ENCODE measurements around the gene ZNF771.
"Not testable (repeated sequence)": the region's sequence is repeated elsewhere in the genome, so short reads cannot be mapped to it uniquely, and the experiment has no call there.

The ZNF771 gene

DNA sequence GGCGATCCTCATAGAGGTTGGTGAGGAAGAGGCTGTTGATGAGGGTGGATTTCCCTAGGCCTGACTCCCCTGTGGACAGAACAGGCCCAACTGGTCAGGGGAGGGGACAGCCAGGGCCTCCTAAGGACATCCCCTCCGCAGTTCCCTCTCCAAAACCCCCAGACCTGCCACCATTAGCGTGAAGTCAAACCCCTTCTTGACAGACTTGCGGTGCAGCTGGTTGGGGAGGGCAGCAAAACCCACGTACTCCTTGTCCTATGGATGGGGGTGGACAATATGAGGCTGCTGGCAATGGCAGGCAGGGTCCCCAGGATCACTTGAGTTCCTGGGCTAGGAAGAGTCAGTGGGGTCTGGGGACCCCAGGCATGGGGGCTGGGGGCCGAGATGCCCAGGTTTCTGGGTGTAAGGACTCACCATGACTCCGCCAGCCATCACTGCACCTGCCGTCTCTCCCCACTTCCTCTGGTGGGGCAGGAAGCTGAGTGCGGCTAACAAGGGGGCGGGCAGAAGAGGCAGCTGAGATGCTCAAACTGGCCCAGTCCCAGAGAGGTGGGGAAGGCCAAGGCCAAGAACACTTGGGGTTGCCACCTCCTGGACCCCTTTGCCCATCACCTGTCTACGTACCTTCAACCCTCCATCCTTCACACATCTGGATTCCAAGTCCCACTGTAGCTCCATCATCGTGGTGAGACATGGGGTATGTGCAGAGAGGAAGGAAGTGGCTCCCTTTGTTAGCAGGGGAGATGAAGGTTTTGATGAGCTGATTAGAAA is 25.1 kb upstream of the ZNF771 start, which contains the start of gene SEPTIN1:
Gene SEPTIN1, minus strand, starts transcription at position 451 of the 771 bp plus-strand sequence. Its CDS starts 19 bp downstream, at position 432.
- Histone ChIP-seq H3K27me3 (ENCODE audit: control insufficient read depth in 5 of 5, insufficient read depth in 4 of 5, low read length in 5 of 5) (no peaks in the 10 kb centered on the region), H3K9ac (ENCODE audit: low read length in 5 of 5) (no peak within 1 kb of the TSS), H3K27ac (ENCODE audit: low read depth, low read length) (no peak within 1 kb of the TSS), H3K36me3 (ENCODE audit: control insufficient read depth in 5 of 5, insufficient read depth in 5 of 5, low read length in 5 of 5) (no peaks in the 10 kb centered on the region), H3K9me3 (ENCODE audit: control insufficient read depth in 5 of 5, low read length in 5 of 5) (no peaks in the 10 kb centered on the region), H3K4me3 (ENCODE audit: low read depth in 1 of 5, low read length in 5 of 5) (no peak within 1 kb of the TSS), H3K4me1 (ENCODE audit: control insufficient read depth in 5 of 5, insufficient read depth in 5 of 5, low read length in 5 of 5) (peaks cover 0 to 21% (median 15%) of the 10 kb centered on the region in 5 donors)

DNA sequence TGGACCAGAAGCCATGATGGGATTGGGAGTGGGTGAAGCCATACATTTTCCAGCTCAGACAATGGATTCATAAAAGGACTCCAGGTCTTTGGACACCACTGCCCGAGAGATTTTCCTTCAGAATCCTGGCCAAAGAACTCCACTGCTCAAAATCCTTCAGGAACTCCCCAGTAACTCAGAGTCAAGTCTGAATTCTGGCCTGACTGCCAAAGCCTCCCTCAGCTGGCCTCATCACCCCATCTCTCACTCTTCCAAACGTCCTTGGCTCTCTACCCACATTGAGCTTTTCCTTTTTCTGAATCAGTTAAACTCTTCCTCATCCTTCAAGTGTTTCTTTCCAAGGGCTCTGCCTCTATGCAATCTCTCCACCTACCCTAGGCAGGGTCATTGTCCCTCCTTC is 23.9 kb upstream of the ZNF771 start:
- no peaks in the 10 kb centered on the region for H3K27me3 ChIP-seq (ENCODE audit: control insufficient read depth in 5 of 5, insufficient read depth in 4 of 5, low read length in 5 of 5)
- H3K9ac ChIP-seq (ENCODE audit: low read length in 5 of 5) = no peak overlapping the region
- peaks cover 0 to 12% (median 9%) of the 10 kb centered on the region in 5 donors for H3K4me1 ChIP-seq (ENCODE audit: control insufficient read depth in 5 of 5, insufficient read depth in 5 of 5, low read length in 5 of 5)
- H3K27ac ChIP-seq (ENCODE audit: low read depth, low read length) = no peak overlapping the region
- H3K9me3 ChIP-seq (ENCODE audit: control insufficient read depth in 5 of 5, low read length in 5 of 5) = no peaks in the 10 kb centered on the region
- no peak overlapping the region for H3K4me3 ChIP-seq (ENCODE audit: low read depth in 1 of 5, low read length in 5 of 5)
- no peaks in the 10 kb centered on the region for H3K36me3 ChIP-seq (ENCODE audit: control insufficient read depth in 5 of 5, insufficient read depth in 5 of 5, low read length in 5 of 5)

DNA sequence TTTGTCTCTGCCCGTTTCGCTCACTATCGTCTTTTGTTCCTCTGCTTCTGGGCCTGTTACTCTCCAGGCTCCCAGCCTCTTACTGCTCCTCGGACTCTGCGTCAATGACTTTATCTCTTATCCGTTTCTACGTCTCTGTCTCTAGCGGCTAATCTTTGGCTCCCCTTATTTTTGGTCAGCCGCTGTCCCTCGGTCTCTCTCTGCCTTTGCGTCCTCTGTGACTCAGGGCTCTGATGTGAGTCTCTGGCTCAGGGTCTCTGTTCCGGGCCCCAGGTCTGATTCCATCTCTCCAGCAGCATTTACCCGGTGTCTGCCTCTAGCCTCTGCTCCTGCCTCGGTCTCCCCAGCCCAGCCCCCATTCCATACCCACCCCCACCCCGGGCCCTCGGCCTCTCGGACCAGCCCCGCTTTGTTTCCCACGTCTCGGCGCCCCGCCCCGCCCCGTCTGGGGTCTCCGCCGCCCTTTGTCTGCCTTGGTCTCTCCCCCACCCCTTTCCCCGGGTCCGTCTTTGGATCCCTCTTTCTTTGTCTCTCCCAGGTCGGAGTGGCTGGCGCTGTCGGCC is 12.7 kb upstream of the ZNF771 start:
- peak overlapping the region; percentile 52 for H3K27ac ChIP-seq (ENCODE audit: low read depth, low read length)
- H3K4me1 ChIP-seq (ENCODE audit: control insufficient read depth in 5 of 5, insufficient read depth in 5 of 5, low read length in 5 of 5) = peaks cover 2 to 22% (median 17%) of the 10 kb centered on the region in 5 donors
- no peaks in the 10 kb centered on the region for H3K9me3 ChIP-seq (ENCODE audit: control insufficient read depth in 5 of 5, low read length in 5 of 5)
- H3K9ac ChIP-seq (ENCODE audit: low read length in 5 of 5) = peak overlapping the region; percentile 39 to 82 (median 77)
- peaks cover 0 to 16% (median 10%) of the 10 kb centered on the region in 5 donors for H3K36me3 ChIP-seq (ENCODE audit: control insufficient read depth in 5 of 5, insufficient read depth in 5 of 5, low read length in 5 of 5)
- H3K4me3 ChIP-seq (ENCODE audit: low read depth in 1 of 5, low read length in 5 of 5) = peak overlapping the region; percentile 64 to 88 (median 75)
- H3K27me3 ChIP-seq (ENCODE audit: control insufficient read depth in 5 of 5, insufficient read depth in 4 of 5, low read length in 5 of 5) = no peaks in the 10 kb centered on the region

DNA sequence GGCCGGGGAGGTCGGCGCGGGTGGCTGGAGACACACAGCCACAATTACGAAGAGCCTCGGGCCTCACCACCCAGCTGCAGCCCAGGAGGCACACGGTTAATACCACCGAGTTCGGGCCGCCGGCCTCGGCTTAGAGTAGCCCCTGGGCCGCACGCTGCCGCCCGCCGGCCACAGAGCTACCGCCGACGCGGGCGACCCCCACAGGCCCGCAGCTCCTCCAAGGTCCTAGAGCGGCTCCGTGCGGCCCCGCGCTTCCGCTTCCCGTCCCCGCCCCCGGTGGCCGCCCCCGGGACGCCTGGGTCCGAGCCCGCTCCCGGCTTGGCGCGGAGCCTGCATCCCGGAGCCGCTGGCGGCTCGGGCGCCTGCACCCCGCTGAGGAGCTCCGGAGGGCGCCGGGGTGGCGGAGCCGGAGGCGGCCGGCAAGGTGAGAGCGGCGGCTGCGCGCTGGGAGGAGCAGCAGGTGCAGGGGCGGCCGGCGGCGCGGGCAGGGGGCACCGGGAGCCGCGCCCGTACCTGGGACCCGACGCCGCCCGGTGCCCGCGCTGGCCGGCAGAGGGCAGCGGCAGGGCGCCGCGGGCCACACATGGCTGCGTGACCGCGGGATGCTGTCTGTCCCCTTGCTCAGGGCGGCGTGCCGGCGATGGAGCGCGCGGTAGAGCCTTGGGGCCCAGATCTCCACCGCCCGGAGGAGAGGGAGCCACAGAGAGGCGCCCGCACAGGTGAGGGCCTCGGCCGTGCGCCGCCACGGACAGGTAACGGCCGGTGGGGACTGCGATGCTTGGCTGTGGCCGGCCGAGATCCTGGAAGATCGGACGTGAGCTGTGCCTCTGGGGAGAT is 12.0 kb upstream of the ZNF771 start, which contains the start of gene ZNF48:
Gene ZNF48, plus strand, starts transcription at position 266 of the 837 bp plus-strand sequence. Its CDS starts 375 bp downstream, at position 641.
- Histone ChIP-seq H3K27me3 (ENCODE audit: control insufficient read depth in 5 of 5, insufficient read depth in 4 of 5, low read length in 5 of 5) (no peaks in the 10 kb centered on the region), H3K4me1 (ENCODE audit: control insufficient read depth in 5 of 5, insufficient read depth in 5 of 5, low read length in 5 of 5) (peaks cover 2 to 29% (median 24%) of the 10 kb centered on the region in 5 donors), H3K27ac (ENCODE audit: low read depth, low read length) (peak within 1 kb of the TSS; percentile 52), H3K9me3 (ENCODE audit: control insufficient read depth in 5 of 5, low read length in 5 of 5) (no peaks in the 10 kb centered on the region), H3K36me3 (ENCODE audit: control insufficient read depth in 5 of 5, insufficient read depth in 5 of 5, low read length in 5 of 5) (peaks cover 0 to 16% (median 10%) of the 10 kb centered on the region in 5 donors), H3K9ac (ENCODE audit: low read length in 5 of 5) (peak within 1 kb of the TSS; percentile 43 to 86 (median 78)), H3K4me3 (ENCODE audit: low read depth in 1 of 5, low read length in 5 of 5) (peak within 1 kb of the TSS; percentile 69 to 88 (median 75))

DNA sequence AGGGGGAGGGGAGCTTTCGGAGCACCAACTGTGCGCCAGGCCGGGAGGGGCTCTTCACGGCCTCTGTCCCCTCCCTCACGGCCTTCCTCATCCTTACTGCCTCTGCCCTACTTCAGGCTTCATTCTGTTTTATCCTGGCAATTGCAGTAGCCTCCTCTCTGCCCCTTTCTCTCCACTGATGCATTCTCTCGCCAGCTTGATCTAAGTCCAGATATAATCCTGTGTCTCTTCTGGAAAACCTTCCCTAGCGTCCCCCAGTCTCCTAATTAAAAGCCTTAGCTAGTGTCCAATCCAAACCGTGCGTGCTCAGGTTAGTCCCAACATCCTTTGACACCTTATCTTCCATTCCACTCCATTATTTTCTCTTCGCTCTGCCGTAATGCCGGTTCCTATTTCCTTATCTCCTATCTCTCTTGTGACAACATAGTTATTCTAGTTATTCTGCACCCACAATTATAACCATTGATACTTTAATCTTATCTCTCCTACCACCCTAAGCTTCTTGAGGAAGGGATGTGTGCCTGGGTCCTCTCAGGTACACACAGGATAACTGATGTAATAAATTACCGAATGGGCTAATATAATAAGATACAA is 11.3 kb upstream of the ZNF771 start:
- H3K9ac ChIP-seq (ENCODE audit: low read length in 5 of 5) = peak overlapping the region; percentile 43 to 86 (median 78)
- H3K4me3 ChIP-seq (ENCODE audit: low read depth in 1 of 5, low read length in 5 of 5) = peak overlapping the region; percentile 69 to 88 (median 75)
- peak overlapping the region; percentile 13 for H3K27ac ChIP-seq (ENCODE audit: low read depth, low read length)
- peaks cover 0 to 16% (median 10%) of the 10 kb centered on the region in 5 donors for H3K36me3 ChIP-seq (ENCODE audit: control insufficient read depth in 5 of 5, insufficient read depth in 5 of 5, low read length in 5 of 5)
- H3K27me3 ChIP-seq (ENCODE audit: control insufficient read depth in 5 of 5, insufficient read depth in 4 of 5, low read length in 5 of 5) = no peaks in the 10 kb centered on the region
- H3K9me3 ChIP-seq (ENCODE audit: control insufficient read depth in 5 of 5, low read length in 5 of 5) = no peaks in the 10 kb centered on the region
- peaks cover 2 to 33% (median 30%) of the 10 kb centered on the region in 5 donors for H3K4me1 ChIP-seq (ENCODE audit: control insufficient read depth in 5 of 5, insufficient read depth in 5 of 5, low read length in 5 of 5)

DNA sequence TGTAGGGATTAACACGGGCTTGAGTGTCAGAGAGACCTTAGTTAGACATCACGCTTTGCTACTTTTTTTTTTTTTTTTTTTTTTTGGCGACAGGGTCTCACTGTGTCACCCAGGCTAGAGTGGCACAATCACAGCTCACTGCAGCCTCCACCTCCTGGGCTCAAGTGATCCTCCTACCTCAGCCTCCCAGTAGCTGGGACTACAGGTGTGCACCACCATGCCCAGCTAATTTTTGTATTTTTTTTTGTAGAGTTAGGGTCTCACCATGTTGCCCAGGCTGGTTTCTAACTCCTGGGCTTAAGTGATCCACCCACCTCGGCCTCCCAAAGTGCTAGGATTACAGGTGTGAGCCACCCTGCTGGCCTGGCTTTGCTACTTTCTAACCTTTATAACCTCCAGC is 10.8 kb upstream of the ZNF771 start:
- H3K4me1 ChIP-seq (ENCODE audit: control insufficient read depth in 5 of 5, insufficient read depth in 5 of 5, low read length in 5 of 5) = peaks cover 2 to 33% (median 30%) of the 10 kb centered on the region in 5 donors
- peak overlapping the region in 2 of 5 donors; percentile 1 to 86 for H3K9ac ChIP-seq (ENCODE audit: low read length in 5 of 5)
- H3K27ac ChIP-seq (ENCODE audit: low read depth, low read length); H3K4me3 ChIP-seq (ENCODE audit: low read depth in 1 of 5, low read length in 5 of 5); H3K27me3 ChIP-seq (ENCODE audit: control insufficient read depth in 5 of 5, insufficient read depth in 4 of 5, low read length in 5 of 5); H3K9me3 ChIP-seq (ENCODE audit: control insufficient read depth in 5 of 5, low read length in 5 of 5): not testable (repeated sequence)
- peaks cover 0 to 16% (median 10%) of the 10 kb centered on the region in 5 donors for H3K36me3 ChIP-seq (ENCODE audit: control insufficient read depth in 5 of 5, insufficient read depth in 5 of 5, low read length in 5 of 5)

DNA sequence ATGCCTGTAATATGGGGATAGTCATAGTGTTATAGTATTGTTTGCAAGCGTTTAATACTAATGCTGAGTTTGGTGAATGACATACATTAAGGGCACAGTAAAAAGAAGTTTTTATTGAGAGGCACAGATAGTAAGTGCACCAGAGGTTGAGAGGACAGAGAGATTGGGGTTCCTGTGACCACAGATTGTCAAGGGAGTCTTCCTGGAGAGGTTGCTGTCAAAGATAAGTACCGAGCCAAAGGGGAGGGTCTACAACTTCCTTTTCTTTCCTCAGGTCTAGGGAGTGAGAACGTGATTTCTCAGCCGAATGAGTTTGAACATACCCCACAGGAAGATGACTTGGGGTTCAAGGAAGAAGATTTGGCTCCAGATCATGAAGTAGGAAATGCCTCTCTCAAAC is 10.3 kb upstream of the ZNF771 start:
- H3K4me3 ChIP-seq (ENCODE audit: low read depth in 1 of 5, low read length in 5 of 5) = no peak overlapping the region
- peak overlapping the region in 1 of 5 donors; percentile 1 for H3K9ac ChIP-seq (ENCODE audit: low read length in 5 of 5)
- H3K4me1 ChIP-seq (ENCODE audit: control insufficient read depth in 5 of 5, insufficient read depth in 5 of 5, low read length in 5 of 5) = peaks cover 2 to 33% (median 30%) of the 10 kb centered on the region in 5 donors
- H3K27me3 ChIP-seq (ENCODE audit: control insufficient read depth in 5 of 5, insufficient read depth in 4 of 5, low read length in 5 of 5) = no peaks in the 10 kb centered on the region
- H3K27ac ChIP-seq (ENCODE audit: low read depth, low read length) = no peak overlapping the region
- H3K36me3 ChIP-seq (ENCODE audit: control insufficient read depth in 5 of 5, insufficient read depth in 5 of 5, low read length in 5 of 5) = peaks cover 0 to 16% (median 10%) of the 10 kb centered on the region in 5 donors
- H3K9me3 ChIP-seq (ENCODE audit: control insufficient read depth in 5 of 5, low read length in 5 of 5) = no peaks in the 10 kb centered on the region

DNA sequence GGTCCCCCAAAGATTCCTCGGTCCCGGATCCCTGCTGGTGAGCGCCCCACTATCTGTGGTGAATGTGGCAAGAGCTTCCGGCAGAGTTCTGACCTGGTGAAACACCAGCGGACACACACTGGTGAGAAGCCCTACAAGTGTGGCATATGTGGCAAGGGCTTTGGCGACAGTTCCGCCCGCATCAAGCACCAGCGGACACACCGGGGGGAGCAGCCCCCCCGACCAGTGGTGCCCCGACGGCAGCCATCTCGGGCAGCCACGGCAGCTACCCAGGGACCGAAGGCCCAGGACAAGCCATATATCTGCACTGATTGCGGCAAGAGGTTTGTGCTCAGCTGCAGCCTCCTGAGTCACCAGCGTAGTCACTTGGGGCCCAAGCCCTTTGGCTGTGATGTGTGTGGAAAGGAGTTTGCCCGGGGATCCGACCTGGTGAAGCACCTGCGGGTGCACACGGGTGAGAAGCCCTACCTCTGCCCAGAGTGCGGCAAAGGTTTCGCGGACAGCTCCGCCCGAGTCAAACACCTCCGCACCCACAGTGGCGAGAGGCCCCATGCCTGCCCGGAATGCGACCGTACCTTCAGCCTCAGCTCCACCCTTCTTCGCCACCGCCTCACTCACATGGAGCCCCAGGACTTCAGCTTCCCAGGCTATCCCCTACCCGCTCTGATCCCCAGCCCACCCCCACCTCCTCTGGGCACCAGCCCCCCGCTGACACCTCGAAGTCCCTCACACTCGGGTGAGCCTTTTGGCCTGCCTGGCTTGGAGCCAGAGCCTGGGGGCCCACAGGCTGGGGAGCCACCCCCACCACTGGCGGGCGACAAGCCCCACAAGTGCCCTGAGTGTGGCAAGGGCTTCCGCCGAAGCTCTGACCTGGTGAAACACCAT is 9.4 kb upstream of the ZNF771 start:
- Histone ChIP-seq H3K27me3 (ENCODE audit: control insufficient read depth in 5 of 5, insufficient read depth in 4 of 5, low read length in 5 of 5) (no peaks in the 10 kb centered on the region), H3K4me1 (ENCODE audit: control insufficient read depth in 5 of 5, insufficient read depth in 5 of 5, low read length in 5 of 5) (peaks cover 2 to 33% (median 30%) of the 10 kb centered on the region in 5 donors), H3K9me3 (ENCODE audit: control insufficient read depth in 5 of 5, low read length in 5 of 5) (no peaks in the 10 kb centered on the region), H3K27ac (ENCODE audit: low read depth, low read length) (no peak overlapping the region), H3K9ac (ENCODE audit: low read length in 5 of 5) (no peak overlapping the region), H3K36me3 (ENCODE audit: control insufficient read depth in 5 of 5, insufficient read depth in 5 of 5, low read length in 5 of 5) (peaks cover 0 to 16% (median 10%) of the 10 kb centered on the region in 5 donors), H3K4me3 (ENCODE audit: low read depth in 1 of 5, low read length in 5 of 5) (no peak overlapping the region)
